Stimulated activated naive B cell treated with anti-CD40 and anti-IgM and Interleukin-4, amounts not matched to agents 10 μg/mL and 1 μg/mL and 100 μg/mL, for 72 hours (primary cell): Measurements from ENCODE around the gene COQ8B.

Experiments
- ATAC-seq, 2 donors: fragments of 150-1000 bp; cut with Tn5 transposase; replicated peaks; 2 replicates each; pipeline ENCODE4 v1.10.0; 2021; ENCODE audit warnings: moderate library complexity in 1 of 2
- DNase-seq: peaks from one replicate; pipeline ENCODE4 v3.0.0; 2021
- H3K27ac Mint-ChIP-seq: one replicate; pipeline ENCODE4 v1.8.0; 2022; ENCODE audit warnings: mild to moderate bottlenecking, mixed read lengths
- H3K27me3 Mint-ChIP-seq, 2 donors: one replicate each; pipeline ENCODE4 v1.8.0; 2022; ENCODE audit warnings: mixed read lengths in 2 of 2
- H3K36me3 Mint-ChIP-seq, 2 donors: one replicate each; pipeline ENCODE4 v1.8.0; 2022; ENCODE audit warnings: mixed read lengths in 2 of 2, mild to moderate bottlenecking in 1 of 2
- H3K4me1 Mint-ChIP-seq, 2 donors: one replicate each; pipeline ENCODE4 v1.8.0; 2022; ENCODE audit warnings: mixed read lengths in 2 of 2, mild to moderate bottlenecking in 1 of 2
- H3K4me3 Mint-ChIP-seq, 2 donors: one replicate each; pipeline ENCODE4 v1.8.0; 2022; ENCODE audit warnings: mild to moderate bottlenecking in 2 of 2, mixed read lengths in 2 of 2, moderate library complexity in 1 of 2
- H3K9me3 Mint-ChIP-seq, 2 donors: one replicate each; pipeline ENCODE4 v1.8.0; 2022; ENCODE audit warnings: mixed read lengths in 2 of 2, mild to moderate bottlenecking in 1 of 2

Gene COQ8B

DNA sequence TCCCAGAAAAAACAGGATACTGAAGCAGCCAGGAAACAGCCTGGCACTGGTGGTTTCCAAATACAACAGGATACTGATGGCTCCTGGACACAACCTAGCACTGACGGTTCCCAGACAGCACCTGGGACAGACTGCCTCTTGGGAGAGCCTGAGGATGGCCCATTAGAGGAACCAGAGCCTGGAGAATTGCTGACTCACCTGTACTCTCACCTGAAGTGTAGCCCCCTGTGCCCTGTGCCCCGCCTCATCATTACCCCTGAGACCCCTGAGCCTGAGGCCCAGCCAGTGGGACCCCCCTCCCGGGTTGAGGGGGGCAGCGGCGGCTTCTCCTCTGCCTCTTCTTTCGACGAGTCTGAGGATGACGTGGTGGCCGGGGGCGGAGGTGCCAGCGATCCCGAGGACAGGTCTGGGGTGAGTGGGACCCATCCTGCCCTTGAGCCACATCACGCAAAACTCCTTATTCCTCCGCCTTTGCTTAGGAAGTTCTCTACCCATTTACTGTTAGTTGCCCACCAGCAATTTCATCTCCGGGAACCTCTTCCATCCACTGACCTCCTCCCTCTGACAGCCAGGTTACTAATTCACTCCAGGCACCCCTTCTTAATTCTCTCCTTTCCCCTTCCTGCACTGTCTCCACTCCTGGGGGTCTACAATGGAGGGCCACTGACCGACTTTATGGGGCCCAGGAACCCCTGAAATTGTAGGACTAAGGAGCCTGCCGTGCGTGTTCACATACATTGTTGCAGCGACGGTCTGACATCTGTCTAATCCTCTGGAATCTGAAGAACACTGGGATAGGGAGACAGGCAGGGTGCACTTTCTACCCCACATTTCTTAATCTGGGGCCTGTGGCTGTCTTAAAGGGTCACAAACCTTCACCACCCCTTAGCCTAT, 1.4 kb upstream of the COQ8B start:
- peaks cover 15 to 19% of the 10 kb centered on the region in 2 donors for H3K36me3 Mint-ChIP-seq
- H3K4me1 Mint-ChIP-seq, result peaks cover 41 to 76% of the 10 kb centered on the region in 2 donors
- H3K27ac Mint-ChIP-seq, result peak overlapping the region; percentile 88
- ATAC-seq (no peak), DNase-seq (no peak)
- H3K27me3 Mint-ChIP-seq, result no peaks in the 10 kb centered on the region
- peak overlapping the region; percentile 81 to 94 for H3K4me3 Mint-ChIP-seq
- H3K9me3 Mint-ChIP-seq, result no peaks in the 10 kb centered on the region

DNA sequence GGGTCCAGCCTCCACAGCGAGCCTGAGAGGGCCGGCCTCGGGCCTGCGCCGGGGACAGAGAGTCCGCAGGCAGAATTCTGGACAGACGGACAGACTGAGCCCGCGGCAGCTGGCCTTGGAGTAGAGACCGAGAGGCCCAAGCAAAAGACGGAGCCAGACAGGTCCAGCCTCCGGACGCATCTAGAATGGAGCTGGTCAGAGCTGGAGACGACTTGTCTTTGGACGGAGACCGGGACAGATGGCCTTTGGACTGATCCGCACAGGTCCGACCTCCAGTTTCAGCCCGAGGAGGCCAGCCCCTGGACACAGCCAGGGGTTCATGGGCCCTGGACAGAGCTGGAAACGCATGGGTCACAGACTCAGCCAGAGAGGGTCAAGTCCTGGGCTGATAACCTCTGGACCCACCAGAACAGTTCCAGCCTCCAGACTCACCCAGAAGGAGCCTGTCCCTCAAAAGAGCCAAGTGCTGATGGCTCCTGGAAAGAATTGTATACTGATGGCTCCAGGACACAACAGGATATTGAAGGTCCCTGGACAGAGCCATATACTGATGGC, 716 bp upstream of the COQ8B start:
- H3K4me1 Mint-ChIP-seq, result peaks cover 41 to 70% of the 10 kb centered on the region in 2 donors
- H3K27me3 Mint-ChIP-seq, result no peaks in the 10 kb centered on the region
- no peak for DNase-seq
- no peak for ATAC-seq
- H3K9me3 Mint-ChIP-seq, result no peaks in the 10 kb centered on the region
- peak overlapping the region; percentile 81 to 94 for H3K4me3 Mint-ChIP-seq
- peaks cover 12 to 19% of the 10 kb centered on the region in 2 donors for H3K36me3 Mint-ChIP-seq
- peak overlapping the region; percentile 75 for H3K27ac Mint-ChIP-seq

- peak; percentile 34 for DNase-seq
- Mint-ChIP-seq H3K27ac (peak overlapping the region; percentile 96), H3K4me1 (peaks cover 39 to 62% of the 10 kb centered on the region in 2 donors)
Observed at GRCh38 chr19:40716031-40716481, 630 bp downstream of the COQ8B start.

DNA sequence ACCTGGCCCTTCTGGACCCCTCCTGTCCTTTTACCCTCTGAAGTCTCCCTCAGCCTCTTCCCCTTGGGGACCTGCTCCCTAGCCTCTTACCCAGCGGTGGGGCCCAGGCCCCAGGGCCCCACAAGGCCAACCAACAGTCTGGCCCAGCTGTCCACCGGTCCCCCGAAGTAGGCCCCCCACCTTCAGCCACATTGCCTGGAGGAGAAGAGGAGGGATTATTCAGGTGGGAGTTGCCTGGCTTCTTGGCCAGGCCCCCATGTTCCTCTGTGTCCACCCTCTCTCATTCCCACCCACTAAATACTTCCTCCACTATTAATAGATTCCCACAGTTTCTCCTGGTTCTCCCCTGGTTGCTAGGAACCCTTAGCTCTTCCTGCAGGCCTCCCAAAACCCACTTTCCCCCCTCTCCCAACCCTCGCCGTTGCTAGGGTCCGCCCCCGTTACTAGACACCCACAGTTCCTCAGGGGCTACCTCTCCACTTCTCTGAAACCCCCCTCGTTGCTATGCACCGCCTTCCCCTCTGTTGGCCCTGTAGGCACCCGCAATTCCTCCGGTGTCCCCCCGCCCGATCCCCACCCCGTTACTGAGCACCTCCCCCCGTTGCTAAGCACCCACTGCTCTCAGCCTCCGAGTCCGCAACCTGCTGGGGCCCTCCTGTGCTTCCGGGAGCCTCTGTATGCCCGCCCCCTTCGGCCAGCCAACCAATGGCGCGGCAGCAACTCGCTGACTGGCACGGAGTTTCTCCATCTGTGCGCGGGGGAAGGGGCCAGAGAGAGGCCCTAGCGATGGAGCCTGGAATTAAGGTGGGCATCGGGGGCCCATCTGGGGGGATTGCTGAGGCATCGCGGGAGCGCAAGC, 2.0 kb downstream of the COQ8B start:
- peak overlapping the region; percentile 96 for H3K27ac Mint-ChIP-seq
- no peaks in the 10 kb centered on the region for H3K27me3 Mint-ChIP-seq
- peaks cover 15 to 27% of the 10 kb centered on the region in 2 donors for H3K36me3 Mint-ChIP-seq
- peaks cover 32 to 48% of the 10 kb centered on the region in 2 donors for H3K4me1 Mint-ChIP-seq
- DNase-seq (peak; percentile 92), ATAC-seq (peak; percentile 75 to 79)
- no peaks in the 10 kb centered on the region for H3K9me3 Mint-ChIP-seq
- peak overlapping the region; percentile 81 to 94 for H3K4me3 Mint-ChIP-seq

More at GRCh38 chr19:40716031-40716481, 630 bp downstream of the COQ8B start:
- H3K4me3 Mint-ChIP-seq, result peak overlapping the region; percentile 81 to 94
- H3K27me3 Mint-ChIP-seq, result no peaks in the 10 kb centered on the region
- H3K36me3 Mint-ChIP-seq, result peaks cover 15 to 23% of the 10 kb centered on the region in 2 donors
- peak; percentile 1 to 7 for ATAC-seq
- no peaks in the 10 kb centered on the region for H3K9me3 Mint-ChIP-seq

GRCh38 chr19:40713939-40714338, 2.7 kb downstream of the COQ8B start:
- Mint-ChIP-seq H3K4me1 (peaks cover 29 to 41% of the 10 kb centered on the region in 2 donors), H3K27ac (peak overlapping the region; percentile 53)
- no peak for ATAC-seq

GRCh38 chr19:40709817-40710216, 6.9 kb downstream of the COQ8B start:
- Mint-ChIP-seq H3K36me3 (peaks cover 34 to 46% of the 10 kb centered on the region in 2 donors), H3K9me3 (no peaks in the 10 kb centered on the region), H3K27me3 (no peaks in the 10 kb centered on the region), H3K27ac (no peak overlapping the region), H3K4me3 (no peak overlapping the region), H3K4me1 (peaks cover 12% of the 10 kb centered on the region in 2 donors)
- ATAC-seq (no peak), DNase-seq (no peak)

More at GRCh38 chr19:40713939-40714338, 2.7 kb downstream of the COQ8B start:
- H3K36me3 Mint-ChIP-seq, result peaks cover 21 to 33% of the 10 kb centered on the region in 2 donors
- DNase-seq, result no peak
- H3K9me3 Mint-ChIP-seq, result no peaks in the 10 kb centered on the region
- peak overlapping the region; percentile 52 to 94 for H3K4me3 Mint-ChIP-seq
- H3K27me3 Mint-ChIP-seq, result no peaks in the 10 kb centered on the region

DNA sequence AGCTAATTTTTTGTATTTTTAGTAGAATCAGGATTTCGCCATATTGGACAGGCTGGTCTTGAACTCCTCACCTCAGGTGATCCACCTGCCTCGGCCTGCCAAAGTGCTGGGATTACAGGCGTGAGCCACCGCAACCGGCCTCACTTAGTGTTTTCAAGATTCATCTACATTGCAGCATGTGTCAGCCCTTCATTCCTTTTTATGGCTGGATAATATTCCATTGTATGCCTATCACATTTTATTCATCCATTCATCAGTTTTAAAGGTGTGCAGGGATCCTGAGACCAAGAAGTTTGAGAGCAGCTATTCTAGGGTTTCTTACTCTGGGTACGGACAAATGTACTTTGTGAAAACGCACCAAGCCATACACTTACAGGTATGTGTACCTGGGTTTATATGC, 9.1 kb downstream of the COQ8B start:
- Mint-ChIP-seq H3K9me3 (no peaks in the 10 kb centered on the region), H3K36me3 (peaks cover 42 to 60% of the 10 kb centered on the region in 2 donors), H3K4me1 (peaks cover 0 to 5% of the 10 kb centered on the region in 2 donors), H3K27ac (no peak overlapping the region), H3K27me3 (no peaks in the 10 kb centered on the region), H3K4me3 (no peak overlapping the region)
- ATAC-seq (no peak), DNase-seq (no peak)

DNA sequence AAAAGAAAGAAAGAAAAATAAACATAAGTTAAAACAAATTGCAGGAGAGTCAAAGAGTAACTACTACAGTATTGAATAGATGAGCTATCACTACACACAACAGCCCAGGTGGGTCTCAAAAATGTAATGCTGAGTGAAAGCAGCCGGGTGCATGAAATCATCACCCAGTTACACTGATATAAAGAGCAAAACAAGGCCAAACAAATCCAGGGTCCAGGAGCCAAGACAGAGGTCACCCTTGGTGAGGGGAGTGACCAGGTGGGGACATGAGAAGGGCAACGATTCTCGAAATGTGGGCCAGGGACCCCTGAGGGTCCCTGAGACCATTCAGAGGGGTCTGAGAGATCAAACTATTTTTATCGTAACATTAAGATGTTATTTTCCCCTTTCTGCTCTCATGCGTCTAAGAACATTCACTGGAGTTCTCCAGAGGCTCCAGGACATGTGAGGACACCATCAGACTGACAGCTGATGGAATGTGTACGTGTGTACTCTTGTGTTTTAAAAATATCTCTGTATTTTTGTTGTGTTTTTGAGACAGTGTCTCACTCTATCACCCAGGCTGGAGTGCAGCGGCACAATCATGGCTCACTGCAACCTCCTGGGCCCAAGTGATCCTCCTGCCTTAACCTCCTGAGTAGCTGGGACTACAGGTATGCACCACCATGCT, 10.6 kb downstream of the COQ8B start:
- Mint-ChIP-seq H3K4me3 (no peak overlapping the region), H3K4me1 (peaks cover 0 to 2% of the 10 kb centered on the region in 2 donors), H3K27ac (no peak overlapping the region), H3K36me3 (peaks cover 48 to 66% of the 10 kb centered on the region in 2 donors), H3K9me3 (no peaks in the 10 kb centered on the region), H3K27me3 (no peaks in the 10 kb centered on the region)
- ATAC-seq (no peak), DNase-seq (no peak)

DNA sequence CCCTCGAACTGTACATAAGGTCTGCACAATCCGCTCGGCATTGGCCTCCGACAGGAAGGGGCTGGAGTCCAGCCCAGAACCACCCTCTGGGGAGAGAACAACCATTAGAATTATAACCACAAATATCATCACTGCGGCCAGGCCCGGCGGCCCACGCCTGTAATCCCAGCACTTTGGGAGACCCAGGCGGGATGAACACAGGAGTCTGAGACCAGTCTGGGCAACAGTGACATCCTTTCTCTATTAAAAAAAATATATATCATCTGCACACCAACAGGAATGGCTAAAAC, 11.4 kb downstream of the COQ8B start:
- Mint-ChIP-seq H3K4me3 (no peak overlapping the region), H3K4me1 (no peaks in the 10 kb centered on the region), H3K9me3 (no peaks in the 10 kb centered on the region), H3K27ac (no peak overlapping the region), H3K36me3 (peaks cover 52 to 67% of the 10 kb centered on the region in 2 donors), H3K27me3 (no peaks in the 10 kb centered on the region)
- no peak for ATAC-seq
- DNase-seq, result no peak

DNA sequence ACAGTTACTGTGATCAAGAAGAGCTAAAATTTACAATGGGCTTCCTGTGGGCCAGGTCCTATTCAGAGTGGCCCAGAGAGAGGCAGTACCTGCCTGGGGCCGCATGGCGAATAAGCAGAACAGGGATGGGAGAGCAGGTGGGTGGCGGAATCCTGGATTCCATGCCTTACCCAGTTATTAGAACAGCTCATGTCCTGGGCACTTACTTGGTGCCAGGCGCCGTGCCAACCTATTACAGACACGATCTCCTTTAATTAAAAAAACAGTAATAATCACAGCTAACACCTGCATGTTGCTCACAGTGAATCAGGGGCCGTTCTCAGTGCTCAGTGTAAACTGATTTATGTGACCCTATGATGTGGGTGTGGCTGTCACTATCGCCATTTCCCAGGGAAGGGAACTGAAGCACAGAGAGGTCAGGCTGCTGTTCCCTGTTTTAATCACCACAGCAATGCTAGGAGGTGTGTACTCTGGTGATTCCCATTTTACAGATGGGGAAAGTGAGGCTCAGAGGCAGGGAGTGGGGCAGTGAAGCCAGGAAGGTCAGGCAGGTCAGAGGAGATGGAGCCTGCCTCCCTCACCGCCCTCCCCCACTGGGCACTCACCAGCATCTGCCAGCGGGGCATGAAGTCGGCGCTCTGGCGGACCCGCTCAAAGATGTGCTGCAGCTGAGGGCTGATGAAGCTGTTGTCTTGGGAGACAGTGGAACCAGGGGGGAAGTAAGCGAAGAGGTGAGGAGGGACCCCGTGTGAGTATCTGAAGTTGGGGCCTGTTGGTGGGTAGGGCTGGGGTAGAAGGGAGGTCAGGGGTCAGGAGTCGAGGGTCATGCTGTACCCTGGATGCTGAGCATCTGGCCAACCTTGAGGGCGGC, 12.0 kb downstream of the COQ8B start:
- H3K36me3 Mint-ChIP-seq, result peaks cover 50 to 61% of the 10 kb centered on the region in 2 donors
- no peak for DNase-seq

GRCh38 chr19:40703029-40703755, 13.5 kb downstream of the COQ8B start:
- no peak overlapping the region for H3K4me3 Mint-ChIP-seq
- no peaks in the 10 kb centered on the region for H3K4me1 Mint-ChIP-seq
- no peaks in the 10 kb centered on the region for H3K9me3 Mint-ChIP-seq
- H3K27me3 Mint-ChIP-seq, result no peaks in the 10 kb centered on the region
- peaks cover 48 to 59% of the 10 kb centered on the region in 2 donors for H3K36me3 Mint-ChIP-seq
- no peak overlapping the region for H3K27ac Mint-ChIP-seq
- no peak for ATAC-seq
- DNase-seq, result no peak

More for the DNA sequence above, 12.0 kb downstream of the COQ8B start:
- Mint-ChIP-seq H3K9me3 (no peaks in the 10 kb centered on the region), H3K4me3 (no peak overlapping the region), H3K27ac (no peak overlapping the region), H3K4me1 (no peaks in the 10 kb centered on the region), H3K27me3 (no peaks in the 10 kb centered on the region)
- ATAC-seq, result no peak

DNA sequence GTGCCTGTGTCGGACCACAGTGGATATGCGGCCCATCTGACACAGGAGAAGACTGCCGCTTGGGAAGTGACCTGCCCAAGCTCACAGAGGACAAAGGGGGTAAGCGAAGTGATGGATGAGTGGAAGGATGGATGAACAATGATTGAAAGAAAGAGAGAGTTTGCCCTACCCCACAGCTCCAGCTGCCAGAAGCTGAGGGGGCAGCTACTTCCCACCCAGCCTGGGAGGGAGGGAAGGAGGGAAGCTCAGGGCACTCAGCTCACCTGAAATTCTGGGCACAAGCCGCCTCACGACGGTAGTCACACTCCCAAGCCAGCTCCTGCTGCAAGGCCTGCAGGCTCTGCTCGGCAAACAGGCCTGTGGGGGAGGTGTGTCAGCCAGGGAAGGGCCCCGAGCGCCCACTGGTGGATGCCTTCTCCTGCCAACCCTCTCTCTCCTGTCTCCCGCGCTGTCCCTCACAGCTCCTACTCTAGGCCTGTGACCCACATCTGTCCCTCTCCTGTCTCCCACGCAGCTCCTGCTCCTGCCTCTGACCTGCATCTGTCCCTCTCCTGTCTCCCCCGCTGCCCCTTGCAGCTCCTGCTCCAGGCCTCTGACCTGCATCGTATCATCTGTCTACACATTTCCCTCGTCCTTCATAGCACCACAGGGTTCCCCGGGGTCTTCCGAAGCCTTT, 14.2 kb downstream of the COQ8B start:
- no peaks in the 10 kb centered on the region for H3K9me3 Mint-ChIP-seq
- DNase-seq, result no peak

More for the DNA sequence above, 14.2 kb downstream of the COQ8B start:
- H3K27me3 Mint-ChIP-seq, result no peaks in the 10 kb centered on the region
- H3K4me1 Mint-ChIP-seq, result no peaks in the 10 kb centered on the region
- peaks cover 45 to 59% of the 10 kb centered on the region in 2 donors for H3K36me3 Mint-ChIP-seq
- no peak for ATAC-seq
- H3K4me3 Mint-ChIP-seq, result no peak overlapping the region
- no peak overlapping the region for H3K27ac Mint-ChIP-seq
